A549 (cell line): ENCODE results near the gene GAP43. TPM values are rescaled to one million over a fixed set of nuclear protein-coding genes. Genes with fewer than 3 reads are reported as not detected.

ENCODE experiments used
- ATAC-seq, 2 experiments: fragments of 200-7000 bp in 1 of 2; fragments of >200 bp in 1 of 2; cut with Nextera tagmentation in 1 of 2; cut with Tn5 transposase in 1 of 2; 3 replicates each; pipeline versions ENCODE4 v1.8.0 to v1.9.1; 2018 to 2020; ENCODE audit warnings: mild to moderate bottlenecking in 1 of 2, moderate library complexity in 1 of 2
- CTCF ChIA-PET: fragments of 300-600 bp; sonication (Branson Sonifier 250); formaldehyde crosslinking; extraction: SDS; loops from one replicate; lab custom pipeline; 2021; ENCODE audit warnings: antibody characterized with exemption, inconsistent platforms; lab: Yijun Ruan, JAX
- POLR2A ChIA-PET: fragments of 350-600 bp; formaldehyde crosslinking; extraction: SDS; loops from one replicate; lab custom pipeline; 2021; ENCODE audit warnings: antibody characterized with exemption, inconsistent platforms; lab: Yijun Ruan, JAX
- DNase-seq, 2 experiments: peaks; one replicate each; pipeline versions ENCODE4 v3.0.0 to v3.0.0-alpha.2; 2011 to 2016; ENCODE audit warnings: low read depth in 1 of 2, low spot score in 1 of 2
- FAIRE-seq: peaks from 2 replicates; lab custom pipeline; 2011; peaks lifted over from hg19 to GRCh38; lab: Jason Lieb, UNC
- H3K27ac ChIP-seq, 2 experiments: fragments of >200 bp; sonication (Bioruptor Twin); formaldehyde crosslinking; 3 replicates each; pipeline ENCODE4 v1.5.1; 2016 to 2017
- H3K4me1 ChIP-seq: fragments of >200 bp; sonication (Bioruptor Twin); formaldehyde crosslinking; 3 replicates; pipeline ENCODE4 v1.6.1; 2016
- H3K4me2 ChIP-seq: fragments of >200 bp; sonication (Bioruptor Twin); formaldehyde crosslinking; 3 replicates; pipeline ENCODE4 v1.6.1; 2016
- H3K4me3 ChIP-seq: fragments of >200 bp; sonication (Bioruptor Twin); formaldehyde crosslinking; 3 replicates; pipeline ENCODE4 v1.5.1; 2016
- H3K9me3 ChIP-seq: fragments of >200 bp; sonication (Bioruptor Twin); formaldehyde crosslinking; 3 replicates; pipeline ENCODE4 v1.6.1; 2016
- BCL3 ChIP-seq: fragments of >200 bp; sonication (Bioruptor Twin); formaldehyde crosslinking; IDR thresholded peaks from 3 replicates; pipeline ENCODE4 v1.6.1; 2016
- CEBPB ChIP-seq, 2 experiments: fragments of >200 bp in 1 of 2; sonication (Bioruptor Twin) in 1 of 2; formaldehyde crosslinking in 1 of 2; IDR thresholded peaks; 2 replicates each; pipeline ENCODE4 v1.6.1; 2012 to 2016
- CTCF ChIP-seq: fragments of >200 bp; sonication (Bioruptor Twin); formaldehyde crosslinking; IDR thresholded peaks from 3 replicates; pipeline ENCODE4 v1.5.1; 2016
- EHF ChIP-seq: fragments of 250-450 bp; sonication (Bioruptor Pico); IDR thresholded peaks from 2 replicates; pipeline ENCODE4 v1.5.0; 2020; ENCODE audit warnings: mild to moderate bottlenecking
- EHMT2 ChIP-seq: fragments of 200-600 bp; sonication (generic); IDR thresholded peaks from 2 replicates; pipeline ENCODE4 v1.6.1; 2016; ENCODE audit warnings: antibody characterized with exemption, low read depth, mild to moderate bottlenecking, moderate library complexity
- FOXS1 ChIP-seq: fragments of 250-450 bp; sonication (Bioruptor Pico); IDR thresholded peaks from 2 replicates; pipeline ENCODE4 v1.5.0; 2020; ENCODE audit warnings: mild to moderate bottlenecking, moderate library complexity
- GATA3 ChIP-seq: IDR thresholded peaks from 2 replicates; pipeline ENCODE4 v1.6.1; 2012; ENCODE audit warnings: borderline replicate concordance
- HOXA7 ChIP-seq: fragments of 250-450 bp; sonication (Bioruptor Pico); IDR thresholded peaks from 2 replicates; pipeline ENCODE4 v1.5.0; 2020; ENCODE audit warnings: mild to moderate bottlenecking, moderate library complexity
- HOXB5 ChIP-seq: fragments of 250-450 bp; sonication (Bioruptor Pico); IDR thresholded peaks from 2 replicates; pipeline ENCODE4 v1.5.0; 2020; ENCODE audit warnings: mild to moderate bottlenecking, moderate library complexity
- JUNB ChIP-seq: fragments of >200 bp; sonication (Bioruptor Twin); formaldehyde crosslinking; IDR thresholded peaks from 2 replicates; pipeline ENCODE4 v1.6.1; 2016
- KDM1A ChIP-seq: fragments of 200-600 bp; sonication (generic); IDR thresholded peaks from 2 replicates; pipeline ENCODE4 v1.6.1; 2016; ENCODE audit warnings: low read depth, mild to moderate bottlenecking
- MAFK ChIP-seq: fragments of 450-650 bp; IDR thresholded peaks from 2 replicates; pipeline ENCODE4 v1.6.1; 2014; ENCODE audit not compliant: partially characterized antibody
- MAZ ChIP-seq: fragments of 150-350 bp; IDR thresholded peaks from 2 replicates; pipeline ENCODE4 v1.6.1; 2014; ENCODE audit warnings: antibody characterized with exemption, low read depth, low read length, borderline replicate concordance
- PBX3 ChIP-seq: IDR thresholded peaks from 2 replicates; pipeline ENCODE4 v1.6.1; 2012
- POLR2AphosphoS2 ChIP-seq: conservative IDR thresholded peaks from 2 replicates; pipeline ENCODE4 v1.6.1; 2012; ENCODE audit warnings: low read length, improper control_type of control experiment, inconsistent platforms
- RAD21 ChIP-seq, 2 experiments: fragments of >200 bp in 1 of 2; sonication (Bioruptor Twin) in 1 of 2; formaldehyde crosslinking in 1 of 2; IDR thresholded peaks in 1 of 2; conservative IDR thresholded peaks in 1 of 2; 2 replicates in 1 of 2; 3 replicates in 1 of 2; pipeline ENCODE4 v1.6.1; 2012 to 2018; ENCODE audit warnings: inconsistent platforms in 1 of 2
- RARB ChIP-seq: fragments of 250-450 bp; sonication (Bioruptor Pico); IDR thresholded peaks from 2 replicates; pipeline ENCODE4 v1.8.0; 2021; ENCODE audit warnings: mild to moderate bottlenecking, moderate library complexity
- RNF2 ChIP-seq: fragments of 200-600 bp; sonication (generic); IDR thresholded peaks from 2 replicates; pipeline ENCODE4 v1.6.1; 2016; ENCODE audit warnings: low read depth, mild to moderate bottlenecking, antibody characterized with exemption, moderate library complexity, borderline replicate concordance
- SREBF2 ChIP-seq: fragments of 450-650 bp; IDR thresholded peaks from 2 replicates; pipeline ENCODE4 v1.6.1; 2014; ENCODE audit warnings: mild to moderate bottlenecking, moderate library complexity
- ZC3H11A ChIP-seq: fragments of 450-650 bp; IDR thresholded peaks from 2 replicates; pipeline ENCODE4 v1.6.1; 2014; ENCODE audit warnings: antibody characterized with exemption, mild to moderate bottlenecking
- ZFP36 ChIP-seq: fragments of 450-650 bp; IDR thresholded peaks from 2 replicates; pipeline ENCODE4 v1.6.1; 2014; ENCODE audit warnings: borderline replicate concordance; ENCODE audit not compliant: partially characterized antibody
- WGBS: methylation state at CpG from one replicate; pipeline ENCODE4 v1.1.6; 2017; ENCODE audit errors: missing lambda C conversion rate; 5-methylcytosine and 5-hydroxymethylcytosine counted together
- polyA plus RNA-seq, 4 experiments: library from polyadenylated mRNA; depleted of rRNA in 3 of 4; stranded (reverse); fragments of >200 nt; fragmentation: RNase III in 1 of 4; extraction: RNeasy Plus Mini Kit Qiagen cat#74134 plus additional on column Dnase treatment in 1 of 4; gene quantifications; 2 replicates in 3 of 4; 3 replicates in 1 of 4; pipeline ENCODE4 v1.2.3, GENCODE V29; 2011 to 2017
- TF ChIP-seq, protein P1 (sequence below): IDR thresholded peaks from 2 replicates; pipeline ENCODE4 v1.6.1; 2012; ENCODE audit warnings: low read depth, borderline replicate concordance

The GAP43 gene
- polyA plus RNA-seq, 2 of the 4 experiments (the other 2 are of a cell fraction) = not detected

GRCh38 chr3:115658337-115659181 lies 35.2 kb downstream of the GAP43 start (continued):
- TF ChIP-seq BCL3 = 0 out of 3 replicates have a peak, but pooled peaks have one; percentile 43
- no peak for TF ChIP-seq RNF2

- Histone ChIP-seq H3K27ac (peak overlapping the region; percentile 87 to 88; a peak in 4 of 6 replicates), H3K4me3 (no peak overlapping the region; the same call in 2 of the 3 replicates), H3K4me2 (peak overlapping the region; percentile 83), H3K9me3 (no peaks in the 10 kb centered on the region), H3K4me1 (peaks cover 13% of the 10 kb centered on the region)
- 90% methylated on average over 12 of the region's 12 CpGs for WGBS
- TF ChIP-seq POLR2AphosphoS2 (no peak), MAZ (no peak), RARB (CRISPR knock-in tag) (no peak), RAD21 (conservative IDR thresholded peaks at IDR 0.05 in 1 of 2, IDR thresholded peaks at IDR 0.05 in 1 of 2) (no peak), ZC3H11A (no peak), MAFK (peak; percentile 36), JUNB (no peak), CTCF (no peak)
- DNase-seq = no peak
- POLR2A ChIA-PET = interaction anchor here (0.6 to 1.5 kb wide), 3 partner anchors 15 to 27 kb away, joined by 3 to 7 read pairs (median 3); no protein-coding TSS in a partner anchor
- ATAC-seq = no peak
- no peak for FAIRE-seq
- CTCF ChIA-PET = no interaction called here
These were observed 36.2 kb downstream of the GAP43 start for GRCh38 chr3:115659253-115660220.

- no peak overlapping the region for H3K4me2 ChIP-seq
- no peak for ATAC-seq
- no peak overlapping the region for H3K27ac ChIP-seq
- TF ChIP-seq PBX3 = no peak
- TF ChIP-seq HOXB5 (CRISPR knock-in tag) = no peak
- no peak for TF ChIP-seq GATA3
- no peak for TF ChIP-seq EHF
- TF ChIP-seq HOXA7 = no peak
- TF ChIP-seq FOXS1 (CRISPR knock-in tag) = no peak
- TF ChIP-seq, protein P1, sequence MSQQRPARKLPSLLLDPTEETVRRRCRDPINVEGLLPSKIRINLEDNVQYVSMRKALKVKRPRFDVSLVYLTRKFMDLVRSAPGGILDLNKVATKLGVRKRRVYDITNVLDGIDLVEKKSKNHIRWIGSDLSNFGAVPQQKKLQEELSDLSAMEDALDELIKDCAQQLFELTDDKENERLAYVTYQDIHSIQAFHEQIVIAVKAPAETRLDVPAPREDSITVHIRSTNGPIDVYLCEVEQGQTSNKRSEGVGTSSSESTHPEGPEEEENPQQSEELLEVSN = no peak
- no peak for TF ChIP-seq CEBPB (IDR thresholded peaks at IDR 0.05)
- TF ChIP-seq ZFP36 = no peak
- no peak for TF ChIP-seq EHMT2
- TF ChIP-seq SREBF2 = no peak
- no peak for TF ChIP-seq CTCF
- TF ChIP-seq KDM1A = no peak
- peaks cover 13% of the 10 kb centered on the region for H3K4me1 ChIP-seq
- no peaks in the 10 kb centered on the region for H3K9me3 ChIP-seq
- no peak overlapping the region for H3K4me3 ChIP-seq
- ChIA-PET CTCF (interaction anchor here (0.6 kb wide), 1 partner anchor 141 kb away, joined by 3 read pairs; no protein-coding TSS in a partner anchor), POLR2A (no interaction called here)
- FAIRE-seq = no peak
- WGBS = 85% methylated on average over 5 of the region's 5 CpGs
- DNase-seq = no peak
These were observed 37.5 kb downstream of the GAP43 start for GRCh38 chr3:115660646-115661337.
